Transverse colon (tissue), 4 donors: ENCODE results near the gene CHST11.

Source experiments
- EP300 ChIP-seq: sonication (generic); formaldehyde crosslinking; IDR thresholded peaks from one replicate; pipeline ENCODE4 v1.6.1; 2017; ENCODE audit warnings: antibody characterized with exemption, low read depth
- POLR2AphosphoS5 ChIP-seq, 3 donors: sonication (generic); formaldehyde crosslinking; IDR thresholded peaks; one replicate each; pipeline ENCODE4 v1.6.1; 2016; ENCODE audit warnings: antibody characterized with exemption in 3 of 3
- TF ChIP-seq, protein P1 (sequence below), 5 experiments: fragments of 200-600 bp in 3 of 5; fragments of 450-650 bp in 2 of 5; sonication (generic) in 3 of 5; IDR thresholded peaks; 1 replicate in 2 of 5; 2 replicates in 3 of 5; pipeline ENCODE4 v1.5.1; 2016 to 2017; ENCODE audit warnings: antibody characterized with exemption in 5 of 5, inconsistent platforms in 3 of 5, mild to moderate bottlenecking in 2 of 5, moderate library complexity in 1 of 5

GRCh38 chr12:104506676-104507401 lies 50.1 kb downstream of the CHST11 start:
- TF ChIP-seq POLR2AphosphoS5 (IDR thresholded peaks at IDR 0.05) = no peak
- TF ChIP-seq, protein P1, sequence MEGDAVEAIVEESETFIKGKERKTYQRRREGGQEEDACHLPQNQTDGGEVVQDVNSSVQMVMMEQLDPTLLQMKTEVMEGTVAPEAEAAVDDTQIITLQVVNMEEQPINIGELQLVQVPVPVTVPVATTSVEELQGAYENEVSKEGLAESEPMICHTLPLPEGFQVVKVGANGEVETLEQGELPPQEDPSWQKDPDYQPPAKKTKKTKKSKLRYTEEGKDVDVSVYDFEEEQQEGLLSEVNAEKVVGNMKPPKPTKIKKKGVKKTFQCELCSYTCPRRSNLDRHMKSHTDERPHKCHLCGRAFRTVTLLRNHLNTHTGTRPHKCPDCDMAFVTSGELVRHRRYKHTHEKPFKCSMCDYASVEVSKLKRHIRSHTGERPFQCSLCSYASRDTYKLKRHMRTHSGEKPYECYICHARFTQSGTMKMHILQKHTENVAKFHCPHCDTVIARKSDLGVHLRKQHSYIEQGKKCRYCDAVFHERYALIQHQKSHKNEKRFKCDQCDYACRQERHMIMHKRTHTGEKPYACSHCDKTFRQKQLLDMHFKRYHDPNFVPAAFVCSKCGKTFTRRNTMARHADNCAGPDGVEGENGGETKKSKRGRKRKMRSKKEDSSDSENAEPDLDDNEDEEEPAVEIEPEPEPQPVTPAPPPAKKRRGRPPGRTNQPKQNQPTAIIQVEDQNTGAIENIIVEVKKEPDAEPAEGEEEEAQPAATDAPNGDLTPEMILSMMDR (IDR thresholded peaks at IDR 0.05) = no peak
- no peak for TF ChIP-seq EP300
